ENCODE measurements around the gene TMEM125.

DNA sequence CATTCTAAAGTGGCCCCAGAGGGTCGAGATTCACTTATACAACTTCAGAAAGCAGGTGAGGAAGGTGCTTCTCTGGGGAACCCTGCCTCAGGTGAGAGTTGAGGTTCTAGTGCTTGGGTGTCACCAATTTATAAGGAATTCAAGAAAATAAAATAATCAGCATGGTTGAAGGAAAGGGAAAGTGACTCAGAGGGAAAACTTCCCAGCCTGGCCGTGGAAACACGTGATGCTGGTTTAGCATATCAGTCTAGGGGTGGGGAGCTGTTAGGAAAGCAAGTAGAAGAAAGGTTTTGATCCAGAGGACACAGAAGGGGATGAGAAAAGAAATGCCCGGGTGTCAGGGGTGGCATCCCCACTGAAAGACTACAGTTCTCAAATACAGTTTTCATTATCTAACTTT is 37.7 kb upstream of the TMEM125 start:
- TF ChIP-seq, protein P1, sequence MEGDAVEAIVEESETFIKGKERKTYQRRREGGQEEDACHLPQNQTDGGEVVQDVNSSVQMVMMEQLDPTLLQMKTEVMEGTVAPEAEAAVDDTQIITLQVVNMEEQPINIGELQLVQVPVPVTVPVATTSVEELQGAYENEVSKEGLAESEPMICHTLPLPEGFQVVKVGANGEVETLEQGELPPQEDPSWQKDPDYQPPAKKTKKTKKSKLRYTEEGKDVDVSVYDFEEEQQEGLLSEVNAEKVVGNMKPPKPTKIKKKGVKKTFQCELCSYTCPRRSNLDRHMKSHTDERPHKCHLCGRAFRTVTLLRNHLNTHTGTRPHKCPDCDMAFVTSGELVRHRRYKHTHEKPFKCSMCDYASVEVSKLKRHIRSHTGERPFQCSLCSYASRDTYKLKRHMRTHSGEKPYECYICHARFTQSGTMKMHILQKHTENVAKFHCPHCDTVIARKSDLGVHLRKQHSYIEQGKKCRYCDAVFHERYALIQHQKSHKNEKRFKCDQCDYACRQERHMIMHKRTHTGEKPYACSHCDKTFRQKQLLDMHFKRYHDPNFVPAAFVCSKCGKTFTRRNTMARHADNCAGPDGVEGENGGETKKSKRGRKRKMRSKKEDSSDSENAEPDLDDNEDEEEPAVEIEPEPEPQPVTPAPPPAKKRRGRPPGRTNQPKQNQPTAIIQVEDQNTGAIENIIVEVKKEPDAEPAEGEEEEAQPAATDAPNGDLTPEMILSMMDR (IDR thresholded peaks at IDR 0.05) = no peak
- TF ChIP-seq POLR2A (IDR thresholded peaks at IDR 0.05) = no peak

Data from heart left ventricle (tissue), 13 donors.